Limb (tissue), 2 donors: ENCODE results near the gene MPP7.

Source experiments
- DNase-seq, 2 donors: peaks; one replicate each; pipeline ENCODE4 v3.0.0-alpha.2; 2016; ENCODE audit errors: extremely low spot score in 2 of 2

MPP7 gene

DNA sequence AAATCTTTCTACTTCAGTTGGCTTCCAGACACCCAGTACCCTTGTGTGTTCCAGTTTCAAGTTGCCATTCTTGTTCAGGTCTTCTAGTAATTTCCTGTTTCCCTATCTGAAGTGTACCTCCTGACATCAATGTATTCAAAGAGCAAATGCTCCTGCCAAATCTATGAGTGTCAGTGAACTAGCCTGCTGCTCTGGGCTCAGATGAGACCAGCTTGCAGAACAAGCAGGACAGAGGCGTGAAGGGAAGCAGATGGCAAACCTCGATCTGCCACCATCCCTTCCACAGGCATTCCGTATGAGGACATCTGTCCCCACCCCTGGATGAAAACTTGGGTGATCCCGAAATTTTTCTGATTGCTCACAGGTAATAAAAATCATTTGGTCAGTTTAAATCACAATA, 4.4 kb upstream of the MPP7 start:
- DNase-seq: no peak

DNA sequence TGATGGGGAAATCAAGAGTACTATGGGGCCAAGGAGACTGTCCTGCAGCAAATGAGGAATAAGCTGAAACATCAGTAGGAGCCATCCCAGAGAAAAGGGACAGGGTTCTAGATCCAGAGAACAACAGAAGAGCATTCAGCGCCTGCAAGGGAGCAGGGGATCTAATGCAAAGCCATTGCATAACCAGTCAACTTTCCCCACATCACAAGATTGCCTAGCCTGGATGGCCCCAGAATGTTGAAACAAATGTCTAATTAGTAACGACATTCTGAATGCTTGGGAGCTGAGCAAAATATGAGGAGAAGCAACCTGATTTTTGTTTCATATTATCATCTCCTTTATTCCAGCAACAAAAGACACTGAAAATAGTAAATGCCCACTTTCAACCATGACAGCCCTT, 2.7 kb upstream of the MPP7 start:
- DNase-seq: no peak

DNA sequence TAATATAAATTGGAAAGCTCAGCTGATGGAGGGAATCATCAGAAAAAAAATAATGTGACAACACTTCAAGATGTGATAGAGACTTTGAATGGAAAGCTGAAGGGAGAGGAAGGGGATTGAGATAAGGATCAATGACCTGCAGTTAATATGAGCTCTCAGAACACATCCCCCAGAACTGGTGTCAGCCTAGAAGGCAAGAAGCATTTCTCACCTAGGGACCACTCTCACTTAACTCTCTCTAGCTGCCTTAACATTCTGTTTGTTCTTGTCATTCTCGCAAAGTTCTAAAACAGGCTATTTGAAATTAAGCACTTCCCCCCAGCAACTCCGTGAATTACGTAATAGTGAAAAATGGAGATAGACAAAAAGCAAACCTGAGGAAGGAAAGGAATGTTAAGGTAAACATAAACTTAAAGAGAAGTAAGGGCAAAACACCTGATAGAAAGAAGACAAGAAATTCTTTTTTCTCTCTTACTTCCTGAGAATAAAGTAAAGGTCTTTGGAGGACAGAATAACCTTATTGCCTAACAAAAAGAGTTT, 1.2 kb upstream of the MPP7 start:
- no peak for DNase-seq

DNA sequence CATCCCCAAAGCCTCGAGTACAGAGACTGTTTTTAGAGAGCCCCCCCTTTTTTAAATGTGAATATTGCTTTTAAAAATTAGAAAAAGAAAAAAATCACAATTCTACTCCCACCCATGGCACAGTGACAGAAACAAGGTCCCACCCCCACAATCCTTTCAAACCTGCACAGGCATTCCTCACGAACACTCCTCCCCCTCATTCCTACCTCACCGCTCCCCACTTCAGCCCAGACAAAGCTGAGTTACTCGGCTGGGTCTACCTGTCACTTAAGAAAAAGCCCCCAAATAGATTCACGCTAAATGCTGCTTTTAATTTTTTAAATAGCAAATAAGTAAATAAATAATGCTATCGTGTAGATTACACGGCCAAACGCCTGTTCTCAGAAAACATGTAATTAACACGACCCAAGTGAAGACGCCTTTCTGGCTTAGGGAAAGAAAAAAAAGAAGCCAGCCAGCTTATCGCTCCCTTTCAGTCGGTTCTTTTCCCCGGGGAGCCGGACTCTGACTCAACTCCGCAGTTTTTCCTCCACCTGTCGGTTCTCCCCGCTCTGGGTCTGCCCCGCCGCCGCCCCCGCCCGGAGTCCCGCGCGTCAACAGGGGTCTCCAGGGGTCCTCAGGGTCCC, 739 bp downstream of the MPP7 start:
- DNase-seq: peak in 1 of 2 donors; percentile 25

DNA sequence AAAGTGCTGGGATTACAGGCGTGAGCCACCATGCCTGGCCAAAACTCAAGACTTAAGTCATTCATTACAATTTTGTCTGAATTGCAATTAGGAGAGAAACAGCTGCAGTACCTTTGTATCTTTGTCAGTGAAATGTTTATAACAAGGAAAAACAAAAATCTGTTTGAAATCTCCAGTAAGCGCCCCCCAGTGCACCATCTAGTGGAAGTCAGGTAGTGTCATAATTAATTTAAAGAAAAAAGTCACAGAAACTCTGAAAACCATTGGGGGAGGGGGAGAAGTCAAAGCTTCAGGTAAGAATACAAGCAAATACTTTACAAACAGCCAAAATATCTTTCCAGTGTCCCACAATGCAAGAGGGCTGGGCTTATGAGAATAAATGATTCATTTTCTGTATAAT, 2.8 kb downstream of the MPP7 start:
- DNase-seq: no peak

DNA sequence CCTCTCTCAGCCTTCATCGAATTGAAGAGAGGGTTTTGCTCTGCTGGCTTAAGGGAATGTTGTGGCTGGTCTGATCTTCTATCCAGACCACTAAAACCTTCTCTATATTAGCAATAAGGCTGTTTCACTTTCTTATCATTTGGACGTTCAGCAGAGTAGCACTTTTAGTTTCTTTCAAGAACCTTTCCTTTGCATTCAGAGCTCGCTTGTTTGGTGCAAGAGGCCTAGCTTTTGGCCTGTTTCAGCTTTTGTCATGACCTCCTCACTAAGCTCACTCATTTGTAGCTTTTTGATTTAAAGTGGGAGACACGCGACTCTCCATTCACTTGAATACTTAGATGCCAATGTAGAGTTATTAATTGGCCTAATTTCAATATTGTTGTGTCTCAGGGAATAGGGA, 3.9 kb downstream of the MPP7 start:
- no peak for DNase-seq

DNA sequence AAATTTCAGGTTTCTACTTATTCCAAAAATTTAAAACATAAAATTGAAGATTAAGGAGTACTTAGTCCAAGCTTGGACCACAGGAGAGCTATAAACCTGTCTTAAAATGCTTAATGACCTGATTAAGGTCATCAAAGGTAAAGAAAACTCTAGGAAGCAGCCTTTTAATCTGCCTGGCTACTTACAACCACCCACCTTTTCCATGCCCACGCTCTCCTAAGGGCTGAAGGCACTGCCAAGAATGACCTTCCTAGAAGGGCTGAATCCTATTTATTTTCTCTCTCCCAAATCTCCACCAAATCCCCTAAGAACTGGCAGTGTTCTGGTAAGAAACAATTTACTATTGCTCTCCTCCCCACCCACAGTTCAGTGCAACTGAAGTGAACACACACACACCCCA, 6.8 kb downstream of the MPP7 start:
- no peak for DNase-seq

DNA sequence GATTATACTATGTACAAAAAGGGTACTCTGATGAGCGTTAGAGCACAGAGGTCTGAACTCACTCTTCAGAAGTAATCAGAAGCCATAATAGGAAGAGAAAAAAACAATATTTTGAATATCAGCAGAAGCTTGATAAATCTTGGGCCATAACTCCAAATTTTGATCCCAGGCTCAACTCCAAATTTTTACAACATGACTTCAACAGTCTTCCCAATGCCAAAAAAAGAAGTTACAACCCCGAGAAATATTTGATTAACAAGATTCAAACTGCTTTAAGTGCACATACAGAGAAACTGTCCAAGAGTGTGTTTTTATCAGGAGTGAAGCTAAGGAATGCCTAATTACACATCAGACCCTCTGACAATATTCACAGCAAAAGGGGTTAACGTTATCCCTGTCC, 7.5 kb downstream of the MPP7 start:
- DNase-seq: no peak

DNA sequence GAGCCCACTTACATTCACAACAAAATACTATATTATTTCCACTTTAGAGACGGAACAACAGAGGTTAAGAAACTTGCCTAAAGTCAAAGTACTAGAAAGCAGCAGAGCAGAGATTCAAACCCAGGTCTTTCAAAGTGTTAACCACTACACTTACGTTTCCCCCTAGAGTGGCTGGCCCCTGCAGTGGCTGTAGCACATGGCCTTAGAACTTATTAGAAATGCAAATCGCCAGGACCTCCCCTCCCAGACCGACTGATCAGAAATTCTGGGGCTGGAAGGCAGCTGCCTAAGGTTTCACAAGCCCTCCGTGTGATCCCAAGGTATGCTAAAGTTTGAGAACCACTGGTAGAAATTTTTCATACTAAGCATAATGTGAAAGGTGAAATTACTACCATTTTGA, 8.1 kb downstream of the MPP7 start:
- no peak for DNase-seq

DNA sequence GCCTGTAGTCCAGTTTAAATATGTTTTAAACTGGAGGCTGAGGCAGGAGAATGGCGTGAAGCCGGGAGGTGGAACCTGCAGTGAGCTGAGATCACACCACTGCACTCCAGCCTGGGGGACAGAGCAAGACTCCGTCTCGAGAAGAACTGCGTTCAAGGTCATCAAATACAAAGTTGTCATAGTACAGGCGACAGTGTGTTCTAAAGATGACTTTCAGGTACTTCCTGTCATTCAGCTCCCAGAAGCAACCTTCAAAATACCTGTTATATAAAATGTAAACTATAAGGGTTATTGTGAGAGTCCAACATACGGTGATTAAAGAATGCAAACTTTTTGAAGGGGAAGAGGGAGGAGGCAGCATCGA, 8.7 kb downstream of the MPP7 start:
- no peak for DNase-seq

DNA sequence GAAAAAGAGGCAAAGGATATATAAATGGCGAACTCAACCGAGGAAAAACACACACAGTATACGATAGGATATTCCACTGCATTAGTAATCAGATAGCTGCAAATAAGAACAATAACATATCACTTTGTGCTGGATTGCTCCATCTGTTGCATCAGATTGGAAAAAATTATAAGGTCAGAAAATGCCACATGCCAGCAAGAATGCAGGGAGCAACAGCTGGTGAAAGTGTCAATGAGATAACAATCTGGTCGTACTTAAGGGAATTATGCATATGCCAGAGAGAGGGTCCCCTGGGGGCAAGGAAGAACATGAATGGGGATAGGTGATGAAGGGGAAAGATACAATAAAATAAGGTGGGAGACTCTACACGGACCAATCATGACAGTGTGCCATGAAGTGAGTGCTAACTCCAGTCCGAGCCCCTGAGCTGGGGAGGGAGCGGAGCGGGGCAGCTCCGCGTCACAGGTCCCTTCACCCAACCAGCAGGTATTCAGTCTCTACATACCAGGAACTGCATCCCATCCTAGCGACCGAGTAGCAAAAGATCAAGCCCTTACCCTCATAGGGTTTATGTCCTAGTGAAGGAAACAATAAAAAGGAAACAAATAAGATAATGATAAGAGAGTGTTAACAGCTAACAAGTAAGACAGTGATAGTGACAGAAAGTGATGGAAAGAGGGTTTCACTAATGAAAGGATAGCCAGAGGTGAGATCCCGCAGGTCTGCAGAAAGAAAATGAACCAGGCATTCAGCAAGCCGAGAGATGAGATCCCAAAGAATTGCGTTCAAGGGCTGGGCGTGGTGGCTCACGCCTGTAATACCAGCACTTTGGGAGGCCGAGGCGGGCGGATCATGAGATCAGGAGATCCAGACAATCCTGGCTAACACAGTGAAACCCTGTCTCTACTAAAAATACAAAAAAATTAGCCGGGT, 9.4 kb downstream of the MPP7 start:
- DNase-seq: no peak

DNA sequence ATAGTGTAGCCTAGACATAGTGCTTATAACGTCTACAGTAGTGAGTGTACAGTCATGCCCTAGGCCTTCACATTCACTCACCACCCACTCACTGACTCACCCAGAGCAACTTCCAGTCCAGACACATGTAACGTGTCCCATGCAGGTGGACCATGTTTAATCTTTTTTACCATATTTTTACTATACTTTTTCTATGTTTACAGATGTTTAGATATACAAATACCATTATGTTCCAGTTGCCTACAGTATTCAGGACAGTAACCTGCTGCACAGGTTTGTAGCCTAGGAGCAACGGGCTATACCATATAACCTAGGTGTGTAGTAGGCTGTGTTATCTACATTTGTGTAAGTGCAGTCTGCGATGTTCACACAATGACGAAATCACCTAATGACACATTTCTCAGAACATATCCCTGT, 11.0 kb downstream of the MPP7 start:
- no peak for DNase-seq

DNA sequence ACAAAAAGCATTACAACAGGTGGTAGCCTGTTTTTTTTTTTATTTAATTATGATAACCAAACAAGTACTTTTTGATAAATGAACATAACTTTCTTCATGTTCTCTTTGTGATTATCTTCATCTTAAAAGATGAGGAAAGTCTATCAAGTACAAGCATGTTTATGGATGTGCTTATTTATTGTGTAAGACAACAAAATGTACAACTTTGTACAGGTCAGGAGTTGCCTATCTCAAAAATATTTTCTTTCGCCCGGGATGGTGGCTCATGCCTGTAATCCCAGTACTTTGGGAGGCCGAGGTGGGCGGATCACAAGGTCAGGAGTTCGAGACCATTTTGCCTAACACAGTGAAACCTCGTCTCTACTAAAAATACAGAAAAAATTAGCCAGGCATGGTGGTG, 17.0 kb downstream of the MPP7 start:
- no peak for DNase-seq

DNA sequence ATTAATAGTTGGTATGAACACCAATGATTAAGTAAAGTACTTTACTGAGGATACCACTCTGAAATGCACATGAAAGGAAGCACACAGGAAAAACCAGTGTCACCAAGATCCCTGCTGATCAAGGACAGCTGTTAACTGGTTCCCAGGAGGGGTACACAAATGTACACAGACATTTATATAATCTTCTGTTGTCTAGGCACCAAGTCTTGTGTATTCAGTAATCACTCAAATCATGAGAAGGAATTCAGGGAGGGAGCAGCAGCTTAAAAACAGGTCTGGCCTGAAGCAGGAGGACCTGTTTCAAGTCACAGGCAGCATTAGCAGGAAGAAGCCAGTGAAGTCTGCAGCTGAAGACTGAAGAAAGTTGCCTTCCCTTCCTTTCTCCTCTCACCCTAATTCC, 18.7 kb downstream of the MPP7 start:
- DNase-seq: no peak

DNA sequence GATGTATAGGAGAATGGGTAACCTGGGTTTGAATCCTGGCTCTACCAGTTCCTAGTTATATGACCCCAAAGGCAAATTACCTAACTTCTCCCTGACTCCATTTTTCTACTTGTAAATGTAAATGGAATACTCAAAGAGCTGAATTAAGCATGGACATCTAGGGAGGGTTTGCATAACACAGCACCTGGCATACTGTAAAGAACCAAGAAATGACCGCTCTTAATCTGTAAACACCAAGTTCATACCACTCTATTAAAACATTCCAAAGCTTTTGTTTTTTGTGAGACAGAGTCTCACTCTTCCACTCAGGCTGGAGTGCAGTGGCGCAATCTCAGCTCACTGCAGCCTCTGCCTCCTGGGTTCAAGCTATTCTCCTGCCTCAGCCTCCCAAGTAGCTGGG, 19.6 kb downstream of the MPP7 start:
- no peak for DNase-seq

DNA sequence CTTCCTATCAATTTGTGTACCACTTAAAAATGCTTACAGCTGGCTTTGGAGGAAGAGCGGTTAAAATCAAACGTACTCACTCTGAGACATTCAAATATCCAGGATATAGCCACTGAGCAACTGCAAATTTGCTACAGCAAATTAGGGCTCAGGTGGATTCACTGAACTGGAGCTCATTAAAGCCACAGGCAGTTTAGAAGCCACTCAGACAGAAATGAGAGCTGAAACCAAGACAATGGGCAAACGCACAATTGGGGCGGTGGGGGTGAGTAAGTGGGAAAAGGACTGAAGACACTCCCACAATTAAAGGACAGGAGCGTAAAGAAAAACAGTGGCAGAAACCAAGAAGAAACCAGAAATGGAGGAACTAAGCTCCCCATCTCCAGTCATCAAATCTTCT, 20.5 kb downstream of the MPP7 start:
- no peak for DNase-seq

DNA sequence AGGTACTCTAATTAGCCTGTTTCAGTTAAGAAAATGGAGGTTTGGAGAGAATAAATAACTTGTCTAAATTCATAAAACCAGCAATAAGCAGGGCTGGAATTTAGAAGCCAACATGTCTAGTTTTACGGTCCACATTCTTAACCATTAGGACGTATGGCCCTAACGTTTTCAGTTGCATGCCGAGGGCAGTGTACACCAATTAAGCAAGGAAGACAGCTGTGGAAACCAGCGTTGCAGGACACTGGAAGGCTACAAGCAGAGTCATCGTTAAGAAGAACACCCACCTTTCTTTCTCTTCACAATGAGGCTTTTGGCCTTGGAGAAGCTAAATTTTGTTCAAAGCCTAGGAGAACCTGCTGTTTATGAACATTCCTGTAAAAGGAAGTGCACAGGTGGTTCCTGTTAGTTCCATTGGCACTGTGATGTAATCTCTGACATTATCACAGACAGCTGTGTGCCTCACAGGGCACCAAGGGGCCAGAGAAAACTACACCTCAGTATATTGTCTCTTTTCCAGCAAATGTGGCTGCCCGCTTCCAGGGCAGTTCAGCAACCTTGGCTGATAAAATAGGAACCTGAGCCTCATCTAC, 21.0 kb downstream of the MPP7 start:
- DNase-seq: no peak

DNA sequence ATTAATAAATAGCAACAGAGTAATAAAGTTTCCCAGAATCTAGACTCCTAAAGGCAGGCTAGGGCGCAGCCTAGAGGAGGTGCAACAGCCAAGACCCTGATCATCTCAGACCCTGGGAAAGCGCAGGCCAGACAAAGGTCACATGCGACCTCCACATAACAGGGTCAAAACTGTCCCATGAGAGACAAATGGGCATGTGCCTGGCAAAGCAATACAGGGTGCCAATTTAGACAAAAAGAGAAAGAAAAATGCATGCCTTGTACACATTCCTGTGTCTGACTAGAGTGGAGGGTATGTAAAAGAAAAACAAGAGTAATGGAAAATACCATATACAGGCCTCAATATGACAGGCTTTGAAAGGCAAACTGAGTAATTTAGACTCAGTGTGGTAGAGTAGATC, 22.2 kb downstream of the MPP7 start:
- no peak for DNase-seq

DNA sequence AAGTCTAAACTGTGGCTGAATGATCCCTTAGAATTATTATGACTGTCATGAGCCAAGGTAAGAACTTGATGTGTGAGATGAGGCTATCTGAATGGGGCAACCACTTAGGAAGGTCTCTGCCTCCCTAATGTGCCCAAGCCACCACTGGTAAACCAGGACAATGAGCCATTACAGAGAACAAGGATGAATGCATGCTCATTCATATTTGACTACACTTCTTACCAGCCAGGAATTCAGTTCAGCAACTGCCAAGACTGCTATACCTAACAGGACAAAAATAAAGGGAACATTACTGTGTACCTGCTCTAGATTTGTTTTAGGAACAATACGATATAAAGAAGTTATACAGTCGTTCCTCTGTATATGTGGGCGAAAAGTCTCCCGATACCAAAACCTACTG, 23.0 kb downstream of the MPP7 start:
- DNase-seq: no peak

DNA sequence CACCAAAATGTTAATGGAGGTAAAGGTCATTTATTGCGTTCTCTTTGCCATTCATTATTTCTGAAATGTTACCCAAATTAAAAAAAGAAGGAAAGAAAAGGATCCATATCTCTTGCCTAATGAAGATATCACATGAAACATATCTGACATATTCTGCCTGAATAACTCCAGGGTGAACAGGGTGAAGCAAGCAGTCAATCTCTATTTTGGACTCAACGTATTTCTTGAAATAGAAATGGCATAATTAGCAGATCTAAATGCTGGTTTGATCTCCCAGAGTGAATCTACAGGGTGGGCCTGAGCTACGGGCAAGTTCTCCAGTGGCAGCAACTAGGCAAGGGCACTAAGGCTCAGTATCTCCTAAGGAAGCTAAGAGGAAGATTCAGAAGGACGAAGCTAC, 24.0 kb downstream of the MPP7 start:
- no peak for DNase-seq

DNA sequence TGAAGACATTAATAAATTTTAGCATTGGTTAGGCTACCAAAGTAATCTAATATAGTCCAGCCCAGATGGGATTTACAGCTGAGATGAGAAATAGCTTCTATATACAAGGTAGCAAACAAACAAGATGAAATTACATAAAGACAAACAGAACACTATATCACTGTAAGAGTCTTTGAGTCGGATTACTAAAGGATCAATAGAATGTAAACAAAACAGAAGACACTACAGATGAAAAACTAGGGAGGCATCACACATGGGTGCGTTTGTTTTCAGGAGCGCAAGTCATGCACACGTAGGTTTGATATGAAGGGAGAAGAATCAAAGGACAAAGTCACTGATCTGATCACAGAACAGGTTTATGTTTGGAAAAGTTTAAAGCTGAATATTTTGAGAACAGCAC, 26.5 kb downstream of the MPP7 start:
- no peak for DNase-seq

DNA sequence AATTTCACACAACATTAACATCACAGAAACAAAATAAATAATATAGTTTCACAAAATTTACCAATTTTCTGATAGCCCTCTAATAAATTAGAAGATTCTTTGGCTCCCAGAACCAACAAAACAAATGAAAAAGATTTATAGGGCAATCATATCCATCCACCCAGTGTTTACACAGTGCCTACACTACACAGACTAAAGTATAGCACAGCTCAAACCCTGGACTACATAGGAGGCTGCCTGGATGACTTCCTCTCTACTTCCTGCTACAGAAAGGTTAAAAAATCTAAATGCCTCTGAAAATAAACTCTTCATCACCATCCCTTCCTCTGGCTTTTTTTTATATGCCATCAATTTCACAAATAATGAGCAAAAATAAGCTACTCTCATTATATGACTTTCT, 28.4 kb downstream of the MPP7 start:
- DNase-seq: no peak

DNA sequence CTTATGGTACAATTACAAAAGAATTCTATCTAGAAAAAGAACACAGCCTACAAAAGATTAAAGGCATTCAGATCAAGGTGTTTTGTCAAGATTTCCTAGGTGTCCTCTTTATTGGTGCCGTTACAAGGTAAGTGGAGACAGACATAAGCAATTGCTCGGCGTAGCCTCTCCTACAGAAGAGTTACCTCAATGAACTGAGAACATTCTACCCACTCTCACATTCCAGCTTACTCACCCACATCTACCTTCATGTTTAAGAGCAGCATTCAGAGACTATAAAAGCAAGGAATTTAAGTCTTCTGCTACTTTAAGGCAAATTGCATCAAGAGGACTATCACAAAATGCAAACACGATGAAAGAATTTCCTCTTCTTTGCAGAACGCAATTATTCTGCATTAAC, 29.5 kb downstream of the MPP7 start:
- no peak for DNase-seq
